Dedifferentiated amniotic fluid mesenchymal stem cell (primary cell): ENCODE data around the gene MCMBP.
A peak's percentile ranks its signal among the peaks of the same experiment; 100 is the strongest.

Experiments
- DNase-seq: peaks from one replicate; pipeline ENCODE4 v3.0.0-alpha.2; 2016; ENCODE audit errors: extremely low spot score

The MCMBP gene

DNA sequence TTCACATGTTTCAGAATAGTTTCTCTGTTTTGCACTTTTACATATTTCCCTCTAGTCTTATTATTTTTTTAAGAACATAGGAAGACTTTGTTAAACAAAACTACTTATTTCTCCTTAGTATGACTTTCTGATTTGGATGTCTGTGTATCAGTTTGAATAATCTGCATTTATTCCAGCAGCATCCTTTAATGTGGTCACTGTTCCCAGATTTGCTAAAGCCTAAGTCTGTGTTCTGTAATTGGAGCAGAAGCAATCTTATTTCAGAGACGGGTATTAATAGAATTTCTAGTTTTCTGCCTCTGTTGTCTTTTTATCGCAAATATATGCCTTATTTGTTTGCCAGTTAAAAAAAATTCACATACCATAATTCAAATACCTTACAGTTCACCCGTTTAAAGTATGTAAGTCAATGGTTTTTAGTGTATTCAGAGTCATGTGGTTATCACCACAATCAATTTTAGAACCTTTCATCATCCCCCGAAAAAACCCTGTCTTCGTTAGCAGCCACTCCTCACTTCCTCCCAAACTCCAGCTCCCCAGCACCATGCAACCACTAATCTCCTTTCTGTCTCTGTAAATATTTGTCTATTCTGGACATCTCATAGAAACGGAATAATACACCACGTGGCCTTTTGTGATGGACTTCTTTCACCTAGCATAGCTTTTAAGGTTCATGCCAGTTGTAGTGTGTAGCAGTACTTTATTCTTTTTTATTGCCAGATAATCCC, 88.1 kb downstream of the MCMBP start:
- DNase-seq, result peak; percentile 43

DNA sequence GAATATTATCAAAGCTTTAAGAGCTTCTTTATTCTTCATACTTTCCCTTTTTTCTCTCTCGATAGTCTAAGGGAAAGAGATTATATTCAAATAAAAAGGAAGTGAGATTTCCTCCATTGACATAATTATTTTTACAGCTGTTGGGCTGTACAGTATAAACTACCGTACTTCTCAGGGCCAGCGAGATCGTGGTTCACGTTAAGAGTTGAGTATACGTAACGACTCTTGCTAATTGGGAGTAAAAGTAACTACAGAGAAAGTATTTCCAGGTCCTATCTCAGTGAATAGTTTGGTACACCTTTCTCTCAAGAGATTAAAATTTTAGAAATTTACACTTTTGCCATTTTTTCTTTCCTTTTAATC, 89.0 kb downstream of the MCMBP start:
- DNase-seq, result no peak

DNA sequence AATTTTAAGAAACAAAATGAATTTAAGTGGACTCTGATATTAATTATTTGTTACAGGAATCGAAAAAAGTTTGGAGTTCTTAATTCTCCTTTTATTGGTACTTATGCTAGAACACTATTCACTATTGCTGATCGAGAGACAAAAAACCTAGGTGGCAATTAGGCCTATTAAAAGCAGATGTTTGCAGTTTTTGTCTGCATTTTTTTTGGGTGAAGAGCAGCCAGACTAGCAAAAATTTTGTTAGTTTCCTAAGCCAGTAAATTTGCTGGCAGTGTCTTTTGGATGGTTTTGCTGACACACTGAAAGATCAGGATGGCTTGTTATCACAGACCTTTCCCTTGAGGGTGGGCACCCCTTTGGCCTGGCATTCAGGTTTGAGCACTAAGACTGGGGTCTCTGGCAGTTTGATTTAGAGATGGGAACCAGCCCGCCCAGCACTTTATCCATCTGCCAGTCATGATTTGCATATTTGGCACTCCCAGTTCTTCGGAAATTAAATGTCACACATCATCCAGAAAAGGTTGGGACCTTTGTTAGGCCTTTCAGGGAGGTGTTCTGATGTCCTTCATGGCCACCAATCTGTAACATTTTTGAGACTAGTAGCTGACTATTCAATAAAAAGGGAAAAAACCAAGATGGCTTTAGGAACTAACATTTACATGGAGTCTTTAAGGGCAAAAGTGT, 89.5 kb downstream of the MCMBP start:
- no peak for DNase-seq

DNA sequence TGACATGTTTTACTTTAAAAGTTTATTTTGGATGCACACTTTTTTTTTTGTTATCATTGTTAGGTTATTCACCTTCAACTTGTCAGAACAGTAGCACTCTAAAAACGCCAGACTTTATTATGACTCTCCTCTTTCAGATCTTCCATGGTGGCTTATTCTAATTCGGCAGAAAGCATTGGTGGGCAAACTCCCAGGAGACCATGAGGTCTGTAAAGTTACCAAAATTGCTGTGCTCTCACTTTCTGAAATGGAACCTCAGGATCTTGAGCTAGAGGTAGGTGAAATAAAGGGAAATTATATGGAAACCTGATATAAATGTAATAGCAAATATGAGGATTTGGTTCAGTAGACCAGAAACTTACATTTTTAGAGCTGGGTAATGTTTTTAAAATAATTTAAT, 91.1 kb downstream of the MCMBP start:
- DNase-seq, result no peak

DNA sequence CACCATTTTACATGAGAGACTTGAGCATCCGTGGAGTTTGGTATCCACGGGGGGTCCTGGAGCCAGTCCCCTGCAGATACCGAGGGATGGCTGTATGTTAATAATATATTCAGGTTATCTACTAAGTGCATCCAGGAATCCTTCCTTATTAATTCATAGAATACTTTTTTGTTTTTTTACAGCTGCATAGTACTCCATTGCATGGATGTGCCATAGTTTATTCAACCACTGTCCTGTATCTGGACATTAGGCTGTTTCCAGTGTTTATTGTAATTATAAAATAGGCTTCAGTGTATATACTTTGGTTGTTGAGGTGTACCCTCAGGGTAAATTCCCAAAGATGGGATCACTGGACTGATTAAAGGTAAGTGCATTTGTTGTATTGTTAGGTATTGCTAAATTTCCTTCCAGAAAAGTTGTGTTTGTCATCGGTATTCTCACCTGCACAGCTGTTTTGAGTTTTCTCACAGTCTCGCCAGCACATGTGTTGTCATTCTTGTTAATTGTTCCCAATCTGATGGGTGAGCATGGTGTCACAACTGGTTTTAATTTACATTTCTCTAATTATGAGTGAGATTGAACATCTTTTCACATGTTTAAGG, 91.7 kb downstream of the MCMBP start:
- no peak for DNase-seq
